Measurements from ENCODE around the gene PDE4D.

Gene PDE4D

GRCh38 chr5:59462956-59463355 lies 430.6 kb downstream of the PDE4D start:
- TF ChIP-seq CTCF (IDR thresholded peaks at IDR 0.05; ENCODE audit: low read depth, low read length): no peak
- no peak overlapping the region for H3K4me3 ChIP-seq (ENCODE audit: low read depth, low read length)
- DNase-seq (ENCODE audit: low read depth, low spot score): no peak
- in situ Hi-C loops (cut with HindIII; ENCODE audit: low sequenced_read_pairs): no loop called here

- no peak for TF ChIP-seq CTCF (IDR thresholded peaks at IDR 0.05; ENCODE audit: low read depth, low read length)
- in situ Hi-C loops (cut with HindIII; ENCODE audit: low sequenced_read_pairs): no loop called here
- DNase-seq (ENCODE audit: low read depth, low spot score): no peak
- H3K4me3 ChIP-seq (ENCODE audit: low read depth, low read length): no peak overlapping the region
Measured at GRCh38 chr5:59460368-59461153, 433.0 kb downstream of the PDE4D start.

- DNase-seq (ENCODE audit: low read depth, low spot score): no peak
- TF ChIP-seq CTCF (IDR thresholded peaks at IDR 0.05; ENCODE audit: low read depth, low read length): no peak
- in situ Hi-C loops (cut with HindIII; ENCODE audit: low sequenced_read_pairs): no loop called here
- H3K4me3 ChIP-seq (ENCODE audit: low read depth, low read length): no peak overlapping the region
Measured at GRCh38 chr5:59458966-59459729, 434.4 kb downstream of the PDE4D start.

GRCh38 chr5:59458321-59458720 lies 435.2 kb downstream of the PDE4D start:
- in situ Hi-C loops (cut with HindIII; ENCODE audit: low sequenced_read_pairs): no loop called here
- TF ChIP-seq CTCF (IDR thresholded peaks at IDR 0.05; ENCODE audit: low read depth, low read length): no peak
- DNase-seq (ENCODE audit: low read depth, low spot score): no peak
- no peak overlapping the region for H3K4me3 ChIP-seq (ENCODE audit: low read depth, low read length)

GRCh38 chr5:59449905-59450644 lies 443.5 kb downstream of the PDE4D start:
- no peak for DNase-seq (ENCODE audit: low read depth, low spot score)

More at GRCh38 chr5:59449905-59450644, 443.5 kb downstream of the PDE4D start:
- in situ Hi-C loops (cut with HindIII; ENCODE audit: low sequenced_read_pairs): no loop called here
- TF ChIP-seq CTCF (IDR thresholded peaks at IDR 0.05; ENCODE audit: low read depth, low read length): peak; percentile 16
- no peak overlapping the region for H3K4me3 ChIP-seq (ENCODE audit: low read depth, low read length)

All from astrocyte of the spinal cord (primary cell).